ENCODE data around the gene PTPRCAP. TPM values are rescaled to one million over a fixed set of nuclear protein-coding genes. Genes with fewer than 3 reads are reported as not detected.
"Not testable (repeated sequence)": the region's sequence is repeated elsewhere in the genome, so short reads cannot be mapped to it uniquely, and the experiment has no call there.

Gene PTPRCAP
- total RNA-seq = 2.5 and 3.0 TPM in 2 replicates

- Histone ChIP-seq H3K27me3 (ENCODE audit: control insufficient read depth, insufficient read depth, low read length) (no peaks in the 10 kb centered on the region), H3K4me3 (ENCODE audit: low read depth, low read length) (no peak within 1 kb of the TSS), H3K36me3 (ENCODE audit: control insufficient read depth, insufficient read depth, low read length) (peaks cover 4% of the 10 kb centered on the region)
- DNase-seq (ENCODE audit: low read depth) = no peak
- TF ChIP-seq CTCF (IDR thresholded peaks at IDR 0.05; ENCODE audit: insufficient read depth, low read length, poor library complexity, severe bottlenecking) = no peak
Measured at GRCh38 chr11:67437082-67437808, at the start of gene PTPRCAP. TSS of gene PTPRCAP (minus strand) at chr11:67437682. CDS start at chr11:67437619, 63 bp downstream.

- no peak for TF ChIP-seq CTCF (IDR thresholded peaks at IDR 0.05; ENCODE audit: insufficient read depth, low read length, poor library complexity, severe bottlenecking)
- Histone ChIP-seq H3K4me3 (ENCODE audit: low read depth, low read length) (no peak overlapping the region), H3K27me3 (ENCODE audit: control insufficient read depth, insufficient read depth, low read length) (no peaks in the 10 kb centered on the region), H3K36me3 (ENCODE audit: control insufficient read depth, insufficient read depth, low read length) (peaks cover 2% of the 10 kb centered on the region)
- DNase-seq (ENCODE audit: low read depth) = no peak
Measured at GRCh38 chr11:67486481-67487195, 49.2 kb upstream of the PTPRCAP start.

GRCh38 chr11:67485873-67486361 lies 48.4 kb upstream of the PTPRCAP start:
- H3K4me3 ChIP-seq (ENCODE audit: low read depth, low read length); H3K27me3 ChIP-seq (ENCODE audit: control insufficient read depth, insufficient read depth, low read length); DNase-seq (ENCODE audit: low read depth); H3K36me3 ChIP-seq (ENCODE audit: control insufficient read depth, insufficient read depth, low read length): not testable (repeated sequence)

- TF ChIP-seq CTCF (IDR thresholded peaks at IDR 0.05; ENCODE audit: insufficient read depth, low read length, poor library complexity, severe bottlenecking) = no peak
- Histone ChIP-seq H3K36me3 (ENCODE audit: control insufficient read depth, insufficient read depth, low read length) (peaks cover under 1% of the 10 kb centered on the region), H3K4me3 (ENCODE audit: low read depth, low read length) (no peak overlapping the region), H3K27me3 (ENCODE audit: control insufficient read depth, insufficient read depth, low read length) (no peaks in the 10 kb centered on the region)
- DNase-seq (ENCODE audit: low read depth) = no peak
Measured at GRCh38 chr11:67484847-67485311, 47.4 kb upstream of the PTPRCAP start.

GRCh38 chr11:67483831-67484665 lies 46.6 kb upstream of the PTPRCAP start:
- H3K27me3 ChIP-seq (ENCODE audit: control insufficient read depth, insufficient read depth, low read length) = no peaks in the 10 kb centered on the region
- DNase-seq (ENCODE audit: low read depth) = no peak
- TF ChIP-seq CTCF (IDR thresholded peaks at IDR 0.05; ENCODE audit: insufficient read depth, low read length, poor library complexity, severe bottlenecking) = no peak
- no peak overlapping the region for H3K4me3 ChIP-seq (ENCODE audit: low read depth, low read length)
- H3K36me3 ChIP-seq (ENCODE audit: control insufficient read depth, insufficient read depth, low read length) = no peaks in the 10 kb centered on the region
